Measurements from ENCODE around the gene CDH13.

CDH13 gene

DNA sequence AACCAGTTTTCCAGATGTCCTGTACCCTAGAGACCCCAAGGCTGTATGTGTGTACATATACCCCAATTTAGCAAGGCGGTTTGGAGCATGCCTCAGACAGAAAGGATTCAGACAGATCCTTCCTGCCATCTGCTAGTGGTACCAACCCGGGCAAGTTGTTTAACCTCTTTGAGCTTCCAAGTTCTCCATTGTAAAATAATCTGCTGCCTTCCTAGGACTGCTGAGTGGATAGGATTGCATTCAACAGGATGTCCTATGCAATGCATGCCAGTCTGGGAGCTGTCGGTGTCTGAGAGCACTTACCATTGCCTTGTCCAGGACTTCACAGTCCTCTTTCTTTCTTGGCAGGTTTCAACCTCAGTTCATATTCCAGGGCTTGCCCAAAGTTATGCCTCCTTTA lies 1.9 kb downstream of the CDH13 start:
- DNase-seq: no peak

GRCh38 chr16:82629441-82630027 lies 2.8 kb downstream of the CDH13 start:
- DNase-seq: no peak

DNA sequence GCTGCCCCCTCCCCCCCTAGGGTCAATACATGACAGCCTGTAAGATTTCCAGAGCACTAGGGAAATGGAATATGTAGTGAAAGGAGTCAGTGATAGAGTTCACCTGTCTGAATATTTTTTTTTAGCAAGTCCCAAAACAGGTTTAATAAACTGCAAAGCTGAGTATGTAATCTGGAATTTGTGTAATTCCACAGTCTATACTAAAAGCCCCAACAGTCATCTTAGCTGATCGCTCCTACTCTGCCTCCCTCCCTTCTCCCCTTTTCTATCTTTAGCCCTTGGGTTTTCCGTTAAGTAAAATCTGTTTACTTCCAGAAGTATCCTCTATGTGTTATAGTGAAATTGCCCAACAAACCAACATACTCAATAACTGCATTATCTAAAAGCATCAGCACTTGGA lies 3.5 kb downstream of the CDH13 start:
- no peak for DNase-seq

- no peak for DNase-seq
Observed at GRCh38 chr16:82630688-82631087, 3.9 kb downstream of the CDH13 start.

DNA sequence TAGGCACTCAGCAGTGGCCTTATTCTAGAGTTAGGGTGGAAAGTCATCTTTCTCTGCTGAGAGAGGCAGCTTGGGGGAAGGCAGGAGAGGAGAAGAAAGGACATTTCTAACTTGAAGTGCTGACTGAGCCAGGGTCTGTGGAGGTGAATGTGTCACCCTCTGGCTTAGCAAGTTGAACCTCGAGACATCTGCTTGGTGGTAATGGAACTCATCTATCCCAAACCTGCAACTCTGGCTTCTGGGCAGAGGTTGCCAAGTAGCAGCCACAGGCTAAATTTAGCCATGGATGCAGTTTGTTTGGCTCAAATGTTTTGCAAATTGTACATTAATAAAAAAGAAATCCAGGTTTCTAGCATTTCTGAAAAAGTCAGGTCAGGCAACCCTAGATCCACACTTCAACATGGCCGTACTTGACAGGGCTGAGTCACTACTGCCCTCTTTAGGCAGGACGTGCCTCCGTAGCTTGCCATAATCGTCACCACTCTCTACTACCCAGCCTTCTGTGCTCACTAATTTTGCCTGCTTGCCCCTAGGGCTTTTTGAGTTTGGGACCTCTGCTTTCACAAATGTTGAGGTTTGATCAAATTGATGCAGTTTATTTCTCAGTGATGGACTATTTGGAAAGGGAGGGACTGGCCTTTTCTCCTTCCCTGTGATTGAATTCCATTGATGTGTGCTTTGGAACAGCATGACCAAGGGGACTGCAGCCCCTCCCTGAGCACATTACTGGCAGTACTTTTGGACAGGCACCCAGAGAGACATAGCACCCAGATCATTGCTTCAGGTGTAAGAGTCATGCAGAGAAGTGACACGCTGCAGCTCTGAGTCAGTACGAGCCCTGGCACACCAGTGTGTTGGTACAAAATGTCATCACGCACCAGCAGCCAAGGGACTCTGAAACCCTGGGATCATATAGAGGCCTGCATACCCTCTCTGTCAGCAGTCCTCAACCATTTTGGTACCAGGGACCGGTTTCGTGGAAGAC lies 5.2 kb downstream of the CDH13 start:
- DNase-seq: no peak

DNA sequence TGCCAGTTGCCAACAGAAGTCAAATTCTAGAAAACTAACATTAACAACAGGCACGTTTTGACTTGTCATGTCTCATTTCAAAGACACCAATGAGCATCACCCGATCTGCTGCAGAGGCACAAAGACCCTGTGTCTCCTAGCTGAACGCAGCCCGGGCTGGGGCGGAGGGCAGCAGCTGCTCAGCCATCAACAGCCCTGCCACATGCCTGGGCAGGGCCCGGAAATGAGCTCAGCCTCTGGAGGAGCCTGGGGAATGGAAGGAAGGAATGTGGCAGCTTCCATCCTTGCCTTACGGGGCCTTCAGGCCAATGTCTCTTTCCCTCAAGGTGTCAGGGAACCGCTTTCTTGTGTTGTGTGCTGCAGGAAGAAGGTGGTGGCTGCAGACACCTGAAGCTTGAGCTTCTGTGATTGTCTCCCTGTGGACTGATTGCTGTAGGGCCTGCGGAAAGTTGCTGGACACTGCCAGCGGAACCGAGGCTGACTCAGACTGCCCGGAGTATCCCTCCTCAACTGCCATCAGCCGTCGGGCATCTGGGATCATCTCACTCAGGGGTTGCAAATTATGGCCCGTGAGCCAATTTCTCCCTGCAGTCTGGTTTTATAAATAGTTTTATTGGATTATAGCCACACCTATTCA lies 7.3 kb downstream of the CDH13 start:
- no peak for DNase-seq

DNA sequence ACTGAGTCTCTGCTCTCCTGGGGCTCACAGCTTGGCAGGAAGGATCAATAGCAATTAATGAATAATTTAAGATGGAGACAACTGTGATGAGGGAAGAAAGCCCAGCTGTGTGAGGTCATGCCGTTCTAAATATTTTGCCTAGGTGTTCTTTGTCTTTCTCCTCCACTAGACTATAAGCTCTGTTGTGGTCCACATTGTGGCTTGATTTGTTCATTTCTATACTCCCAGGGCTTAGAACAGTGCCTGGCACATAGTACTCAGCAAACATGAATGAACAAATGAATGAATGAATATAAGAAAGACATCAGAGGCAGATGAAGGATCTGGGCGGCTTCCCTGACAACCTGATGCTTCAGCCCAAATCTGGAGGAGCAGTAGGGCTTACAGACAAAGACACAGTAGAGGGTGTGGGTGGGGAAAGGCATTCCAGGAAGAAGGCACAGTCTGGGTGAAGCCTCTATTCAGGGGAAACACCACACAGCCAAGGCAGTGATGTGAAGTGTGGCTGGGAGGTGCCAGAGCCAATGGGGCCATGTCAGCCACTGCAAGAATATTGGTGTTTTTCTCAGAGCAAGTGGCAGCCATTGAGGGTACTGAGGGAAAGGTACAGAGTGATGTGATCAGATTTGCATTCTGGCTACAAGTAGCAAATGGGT lies 8.3 kb downstream of the CDH13 start:
- no peak for DNase-seq

GRCh38 chr16:82636485-82636884 lies 9.7 kb downstream of the CDH13 start:
- no peak for DNase-seq

DNA sequence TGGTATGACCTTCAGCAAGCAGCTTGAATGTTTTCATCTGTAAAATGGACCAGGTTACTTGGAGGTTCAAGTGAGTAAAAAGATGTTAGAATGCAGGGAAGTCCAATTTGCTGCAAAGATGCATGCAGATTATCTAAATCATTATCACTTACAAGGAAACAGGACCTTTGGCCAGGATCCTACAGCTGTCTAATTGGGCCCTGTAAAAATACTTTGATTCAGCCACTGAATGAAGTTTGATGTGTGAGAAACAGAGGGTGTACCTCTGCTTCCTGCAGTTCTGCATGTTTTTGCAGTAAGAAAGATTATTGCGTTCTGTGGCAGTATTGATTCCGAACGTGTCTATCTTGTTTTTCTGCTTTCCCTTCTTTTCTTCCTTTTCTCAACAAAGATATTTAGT lies 10.2 kb downstream of the CDH13 start:
- no peak for DNase-seq

DNA sequence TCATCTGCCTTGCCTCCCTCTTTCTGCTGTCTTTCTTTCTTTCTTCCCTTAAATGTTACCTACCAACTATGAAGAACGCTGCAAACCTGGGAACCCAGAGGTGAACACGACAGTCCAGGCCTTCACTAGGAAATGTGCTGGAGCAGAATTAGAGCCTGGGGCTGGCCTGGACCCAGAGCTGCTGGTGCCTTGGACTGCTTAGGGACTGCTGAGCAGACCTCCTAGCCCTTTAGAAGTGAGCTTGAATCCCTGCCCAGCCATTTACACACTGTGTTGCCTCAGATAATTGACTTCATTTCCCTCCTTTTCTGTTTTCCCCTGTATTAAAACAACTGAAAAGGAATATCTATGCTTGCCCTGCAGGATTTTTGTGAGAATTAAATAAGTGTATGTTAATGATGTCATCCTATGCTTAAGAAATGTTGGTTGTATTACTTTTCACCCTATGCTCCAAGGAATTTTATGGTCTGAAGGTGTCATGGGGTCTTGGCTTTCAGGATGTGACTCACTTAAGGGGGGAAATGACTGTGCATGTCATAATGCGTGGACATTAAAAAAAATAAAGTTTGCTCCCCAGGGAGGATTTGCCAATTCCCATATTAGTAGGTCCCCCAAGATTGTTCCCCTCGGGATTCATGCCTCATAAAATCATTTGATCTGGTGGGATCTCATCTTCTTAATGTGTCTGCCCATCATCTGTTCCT lies 11.5 kb downstream of the CDH13 start:
- DNase-seq: no peak

GRCh38 chr16:82639263-82639662 lies 12.5 kb downstream of the CDH13 start:
- DNase-seq: no peak

DNA sequence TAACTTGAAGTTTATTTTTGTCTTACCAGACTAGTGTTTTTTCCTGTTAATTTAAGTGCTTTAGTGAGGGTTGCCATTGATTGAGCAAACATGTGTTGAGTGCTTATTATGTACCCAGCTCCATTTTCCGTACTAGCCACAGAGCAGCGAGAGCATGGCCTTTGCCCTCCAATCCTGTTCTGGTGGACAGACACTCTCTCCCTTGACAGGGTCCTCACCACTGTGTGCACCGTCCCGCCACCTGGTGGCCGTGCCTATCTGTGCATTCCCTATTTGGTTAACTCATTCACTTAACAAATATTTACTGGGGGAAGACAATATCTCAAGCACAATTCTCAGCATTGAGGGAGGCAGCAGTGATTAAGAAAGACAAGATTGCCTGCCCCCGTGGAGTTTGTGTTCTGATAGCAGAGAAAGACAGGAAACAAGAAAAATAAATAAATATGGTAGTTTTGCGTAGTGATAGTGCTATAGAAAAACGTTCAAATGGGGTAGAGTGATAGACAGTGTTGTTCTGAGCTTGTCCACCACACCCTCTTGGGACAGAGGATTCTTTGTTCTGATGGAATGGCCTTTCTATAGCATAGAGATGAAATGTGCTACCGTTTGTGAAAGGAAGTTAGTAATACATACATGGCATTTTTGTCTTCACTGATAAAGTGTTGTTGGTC lies 13.0 kb downstream of the CDH13 start:
- DNase-seq: no peak

GRCh38 chr16:82641336-82641984 lies 14.7 kb downstream of the CDH13 start:
- DNase-seq: no peak

DNA sequence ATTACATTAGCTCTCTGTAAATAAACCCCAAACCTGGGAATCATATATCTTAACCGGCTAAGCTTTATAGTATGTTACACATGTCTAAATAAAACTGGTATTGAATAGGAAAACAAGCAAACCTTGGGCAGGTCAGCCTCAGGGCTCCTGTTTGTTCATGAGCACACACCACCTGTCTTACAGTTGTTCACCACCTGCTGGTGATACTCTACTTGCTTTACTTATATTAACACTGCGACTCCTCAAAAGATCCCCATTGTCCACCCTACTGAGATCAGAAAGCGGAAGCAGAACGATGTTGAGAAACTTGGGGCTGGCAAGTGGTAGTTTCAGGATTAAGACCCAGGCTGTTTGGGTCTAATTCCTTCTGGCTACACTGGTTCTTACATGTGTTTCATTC lies 16.4 kb downstream of the CDH13 start:
- no peak for DNase-seq

- no peak for DNase-seq
Observed at GRCh38 chr16:82643936-82644630, 17.3 kb downstream of the CDH13 start.

- no peak for DNase-seq
Observed at GRCh38 chr16:82646504-82646903, 19.7 kb downstream of the CDH13 start.

- DNase-seq: no peak
Observed at GRCh38 chr16:82649766-82650165, 23.0 kb downstream of the CDH13 start.

DNA sequence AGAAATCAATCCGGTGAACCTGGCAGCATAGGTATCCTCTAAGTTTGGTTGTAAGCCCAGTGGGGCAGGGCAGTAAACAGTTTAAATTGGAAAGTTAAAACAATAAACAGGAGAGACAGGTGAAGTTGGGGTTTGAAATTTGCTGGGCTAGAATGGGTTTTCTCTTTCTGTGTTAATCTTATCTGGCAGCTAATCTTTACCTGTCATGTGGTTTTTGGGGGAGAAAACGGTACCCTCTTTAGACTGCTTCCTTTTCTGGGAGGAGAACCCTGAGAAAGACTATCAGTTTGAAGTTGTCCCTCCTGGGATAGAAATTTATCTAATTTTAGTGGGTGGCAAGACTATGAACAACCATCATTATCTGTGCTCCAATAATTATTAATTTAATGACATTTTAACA lies 24.0 kb downstream of the CDH13 start:
- DNase-seq: no peak

GRCh38 chr16:82651921-82652601 lies 25.3 kb downstream of the CDH13 start:
- no peak for DNase-seq

DNA sequence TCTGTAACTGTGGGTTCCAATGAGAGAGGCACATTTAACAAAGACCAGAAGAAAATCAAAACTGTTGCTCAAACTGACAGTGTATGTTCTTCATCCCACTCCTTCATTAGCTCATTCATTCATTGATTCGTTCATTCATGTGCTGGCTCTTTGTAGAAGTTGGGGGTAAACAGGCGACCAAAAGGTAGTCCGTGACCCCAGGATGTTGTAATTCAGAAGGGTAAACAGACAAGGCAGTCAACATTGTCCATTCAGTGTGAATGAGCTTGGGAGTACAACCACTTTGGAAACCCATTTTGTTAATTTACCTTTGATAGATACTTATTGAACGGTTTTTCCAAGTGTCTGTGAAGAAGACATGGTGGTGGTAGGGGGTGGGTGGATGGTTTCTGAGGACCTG lies 26.1 kb downstream of the CDH13 start:
- DNase-seq: no peak

Data from NCI-H510A (cell line).